Fibroblast of lung (primary cell): ENCODE measurements around the gene NME7. TPM values are rescaled to one million over a fixed set of nuclear protein-coding genes. Genes with fewer than 3 reads are reported as not detected.

ENCODE experiments used
- DNase-seq, 2 donors: peaks; one replicate each; pipeline versions ENCODE4 v3.0.0 to v3.0.0-alpha.2; 2010; ENCODE audit warnings: low read depth in 2 of 2
- H2AFZ ChIP-seq: 2 replicates; pipeline ENCODE4 v1.5.1; 2012; ENCODE audit warnings: low read length, control low read depth, inconsistent platforms
- H3K27ac ChIP-seq: 2 replicates; pipeline ENCODE4 v1.5.1; 2011; ENCODE audit warnings: low read length, control low read depth; ENCODE audit not compliant: insufficient read depth
- H3K27me3 ChIP-seq: 2 replicates; pipeline ENCODE4 v1.5.1; 2011; ENCODE audit warnings: mild to moderate bottlenecking, low read length; ENCODE audit not compliant: control insufficient read depth, insufficient read depth
- H3K36me3 ChIP-seq: 2 replicates; pipeline ENCODE4 v1.5.1; 2011; ENCODE audit warnings: low read length; ENCODE audit not compliant: control insufficient read depth, insufficient read depth
- H3K4me1 ChIP-seq: 2 replicates; pipeline ENCODE4 v1.5.1; 2011; ENCODE audit warnings: low read length; ENCODE audit not compliant: control insufficient read depth, insufficient read depth; ENCODE audit errors: extremely low read depth
- H3K4me2 ChIP-seq: 2 replicates; pipeline ENCODE4 v1.5.1; 2011; ENCODE audit warnings: low read length, control low read depth; ENCODE audit not compliant: insufficient read depth; ENCODE audit errors: extremely low read depth
- H3K4me3 ChIP-seq, 4 experiments: fragments of 200-600 bp in 1 of 4; sonication (generic) in 1 of 4; replicated peaks in 1 of 4; 2 replicates each; pipeline ENCODE4 v1.5.1; 2011 to 2016; ENCODE audit warnings: low read length in 4 of 4, low read depth in 3 of 4, mild to moderate bottlenecking in 3 of 4, control low read depth in 2 of 4, inconsistent platforms in 1 of 4, mixed read lengths in 1 of 4; ENCODE audit not compliant: insufficient read depth in 1 of 4; ENCODE audit errors: control extremely low read depth in 1 of 4
- H3K79me2 ChIP-seq: 2 replicates; pipeline ENCODE4 v1.5.1; 2012; ENCODE audit warnings: mild to moderate bottlenecking, low read length, inconsistent platforms; ENCODE audit not compliant: control insufficient read depth, insufficient read depth
- H3K9ac ChIP-seq: 2 replicates; pipeline ENCODE4 v1.5.1; 2011; ENCODE audit warnings: mild to moderate bottlenecking, low read length, control low read depth; ENCODE audit not compliant: insufficient read depth
- H3K9me3 ChIP-seq: 2 replicates; pipeline ENCODE4 v1.5.1; 2012; ENCODE audit warnings: low read depth, low read length; ENCODE audit not compliant: control insufficient read depth, insufficient read depth
- H4K20me1 ChIP-seq: 2 replicates; pipeline ENCODE4 v1.5.1; 2011; ENCODE audit warnings: low read length; ENCODE audit not compliant: control insufficient read depth, insufficient read depth; ENCODE audit errors: extremely low read depth
- EZH2 ChIP-seq: IDR thresholded peaks from 2 replicates; pipeline ENCODE4 v1.5.1; 2012; ENCODE audit warnings: low read length, control low read depth, mild to moderate bottlenecking; ENCODE audit errors: missing control alignments
- polyA plus RNA-seq, 2 donors: library from polyadenylated mRNA; depleted of rRNA in 1 of 2; stranded (reverse) in 1 of 2; unstranded in 1 of 2; fragments of >200 nt; gene quantifications; 2 replicates each; pipeline ENCODE4 v1.2.1, GENCODE V29; 2011 to 2012; ENCODE audit warnings: missing spikeins in 1 of 2
- total RNA-seq: library from RNA; depleted of rRNA; stranded (reverse); fragments of >200 nt; gene quantifications from 2 replicates; pipeline ENCODE4 v1.2.1, GENCODE V29; 2014
- TF ChIP-seq, protein P1 (sequence below), 2 donors: IDR thresholded peaks in 1 of 2; conservative IDR thresholded peaks in 1 of 2; 1 replicate in 1 of 2; 2 replicates in 1 of 2; pipeline ENCODE4 v1.5.1; 2011 to 2012; ENCODE audit warnings: low read length in 2 of 2, control low read depth in 1 of 2, inconsistent platforms in 1 of 2, low read depth in 1 of 2, mild to moderate bottlenecking in 1 of 2

The NME7 gene
- total and polyA plus RNA-seq, 2 donors (not counting 1 experiment from before 2014, with no cell fraction given), result 21.0 to 30.8 TPM

DNA sequence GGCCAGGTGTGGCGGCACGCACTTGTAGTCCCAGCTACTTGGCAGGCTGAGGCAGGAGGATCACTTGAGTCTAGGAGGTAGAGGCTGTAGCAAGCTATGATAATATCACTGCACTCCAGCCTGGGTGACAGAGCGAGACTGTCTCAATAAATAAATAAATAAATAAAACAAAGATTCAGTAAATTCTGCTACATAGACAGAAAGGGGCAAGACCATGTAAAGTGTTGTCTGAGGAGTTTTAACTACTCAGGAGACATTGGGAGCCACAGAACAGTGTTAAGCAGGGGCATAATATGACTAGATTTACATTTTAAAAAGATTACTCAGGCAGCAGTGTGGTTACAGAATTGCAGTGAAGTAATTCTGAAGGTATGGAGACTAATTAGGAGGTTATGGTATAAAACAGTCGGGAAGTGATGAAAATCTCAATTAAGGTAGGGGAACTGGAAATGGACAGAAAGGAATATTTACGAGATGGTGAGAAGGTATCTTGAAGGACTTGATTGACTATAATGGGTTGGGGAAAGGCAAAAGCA, 166.4 kb downstream of the NME7 start:
- Histone ChIP-seq H3K36me3 (no peaks in the 10 kb centered on the region), H3K27ac (no peak overlapping the region), H3K9ac (no peak overlapping the region), H3K4me3 (no peak overlapping the region), H3K27me3 (no peaks in the 10 kb centered on the region), H3K9me3 (no peaks in the 10 kb centered on the region), H3K4me2 (no peak overlapping the region), H3K79me2 (no peaks in the 10 kb centered on the region), H4K20me1 (no peaks in the 10 kb centered on the region), H2AFZ (no peak overlapping the region), H3K4me1 (no peaks in the 10 kb centered on the region)
- DNase-seq, result peak; percentile 25 to 92
- TF ChIP-seq, protein P1, sequence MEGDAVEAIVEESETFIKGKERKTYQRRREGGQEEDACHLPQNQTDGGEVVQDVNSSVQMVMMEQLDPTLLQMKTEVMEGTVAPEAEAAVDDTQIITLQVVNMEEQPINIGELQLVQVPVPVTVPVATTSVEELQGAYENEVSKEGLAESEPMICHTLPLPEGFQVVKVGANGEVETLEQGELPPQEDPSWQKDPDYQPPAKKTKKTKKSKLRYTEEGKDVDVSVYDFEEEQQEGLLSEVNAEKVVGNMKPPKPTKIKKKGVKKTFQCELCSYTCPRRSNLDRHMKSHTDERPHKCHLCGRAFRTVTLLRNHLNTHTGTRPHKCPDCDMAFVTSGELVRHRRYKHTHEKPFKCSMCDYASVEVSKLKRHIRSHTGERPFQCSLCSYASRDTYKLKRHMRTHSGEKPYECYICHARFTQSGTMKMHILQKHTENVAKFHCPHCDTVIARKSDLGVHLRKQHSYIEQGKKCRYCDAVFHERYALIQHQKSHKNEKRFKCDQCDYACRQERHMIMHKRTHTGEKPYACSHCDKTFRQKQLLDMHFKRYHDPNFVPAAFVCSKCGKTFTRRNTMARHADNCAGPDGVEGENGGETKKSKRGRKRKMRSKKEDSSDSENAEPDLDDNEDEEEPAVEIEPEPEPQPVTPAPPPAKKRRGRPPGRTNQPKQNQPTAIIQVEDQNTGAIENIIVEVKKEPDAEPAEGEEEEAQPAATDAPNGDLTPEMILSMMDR (conservative IDR thresholded peaks at IDR 0.05 in 1 of 2, IDR thresholded peaks at IDR 0.05 in 1 of 2; ENCODE audit: low read depth in 1 of 2, low read length in 2 of 2), result no peak
- TF ChIP-seq EZH2, result no peak

DNA sequence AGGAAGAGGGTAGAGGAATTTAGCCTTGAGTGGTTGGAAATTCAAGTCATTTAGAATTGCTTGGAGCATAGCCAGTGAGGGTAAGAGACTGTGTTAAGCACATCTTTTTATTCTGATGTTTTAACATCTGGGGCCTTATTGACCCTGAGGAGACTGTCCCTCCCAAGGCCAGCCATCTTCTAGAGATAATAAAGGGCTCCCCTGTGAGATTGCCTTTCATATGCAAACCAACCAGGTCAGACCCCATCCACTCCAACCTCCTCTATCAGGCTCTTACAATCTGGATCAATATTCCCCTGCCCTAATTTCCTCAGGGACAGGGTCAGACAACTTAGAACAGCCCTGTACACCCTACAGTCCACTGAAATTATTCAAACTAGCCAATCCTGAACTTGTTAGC, 167.3 kb downstream of the NME7 start:
- Histone ChIP-seq H3K27me3 (no peaks in the 10 kb centered on the region), H3K27ac (no peak overlapping the region), H3K4me2 (no peak overlapping the region), H3K9me3 (no peaks in the 10 kb centered on the region), H3K4me3 (no peak overlapping the region), H3K4me1 (no peaks in the 10 kb centered on the region), H3K36me3 (no peaks in the 10 kb centered on the region), H4K20me1 (no peaks in the 10 kb centered on the region), H3K9ac (no peak overlapping the region), H2AFZ (no peak overlapping the region), H3K79me2 (no peaks in the 10 kb centered on the region)
- DNase-seq, result no peak
- TF ChIP-seq EZH2, result no peak
- TF ChIP-seq, protein P1 (conservative IDR thresholded peaks at IDR 0.05 in 1 of 2, IDR thresholded peaks at IDR 0.05 in 1 of 2; ENCODE audit: low read depth in 1 of 2, low read length in 2 of 2), result no peak

DNA sequence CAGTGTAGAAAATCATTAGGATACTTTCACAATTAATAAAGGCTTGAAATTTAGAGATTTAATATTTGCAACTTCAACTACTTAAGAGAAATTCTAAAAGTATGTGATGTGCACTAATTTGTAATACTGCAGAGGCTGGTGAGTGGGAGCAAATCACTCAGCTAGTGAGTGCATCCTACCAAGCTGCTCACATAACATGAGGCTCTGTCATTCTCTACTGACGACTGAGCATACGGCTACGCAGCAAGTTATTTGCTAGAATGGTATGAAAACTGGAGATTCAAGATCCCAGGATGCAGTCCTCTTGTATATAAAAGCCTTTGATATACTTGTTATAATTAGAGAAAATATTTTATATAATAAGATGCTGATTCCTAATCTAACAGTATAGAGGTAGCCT, 171.0 kb downstream of the NME7 start:
- Histone ChIP-seq H3K4me1 (no peaks in the 10 kb centered on the region), H3K79me2 (no peaks in the 10 kb centered on the region), H3K4me3 (no peak overlapping the region), H3K9ac (no peak overlapping the region), H3K27me3 (no peaks in the 10 kb centered on the region), H4K20me1 (no peaks in the 10 kb centered on the region), H3K27ac (no peak overlapping the region), H2AFZ (no peak overlapping the region), H3K4me2 (no peak overlapping the region), H3K36me3 (no peaks in the 10 kb centered on the region), H3K9me3 (no peaks in the 10 kb centered on the region)
- TF ChIP-seq, protein P1 (conservative IDR thresholded peaks at IDR 0.05 in 1 of 2, IDR thresholded peaks at IDR 0.05 in 1 of 2; ENCODE audit: low read depth in 1 of 2, low read length in 2 of 2), result no peak
- TF ChIP-seq EZH2, result no peak
- DNase-seq, result peak in 1 of 2 donors; percentile 34
